ENCODE data around the gene CWC25. TPM values are rescaled to one million over a fixed set of nuclear protein-coding genes. Genes with fewer than 3 reads are reported as not detected.

The CWC25 gene
- total and polyA plus RNA-seq, 9 of the 15 experiments (the other 6 are each of a cell fraction or from before 2014, with no cell fraction given): 16.5 to 27.4 (median 23.0) TPM

- no peak overlapping the region for H2AFZ ChIP-seq (ENCODE audit: low read depth, low read length)
- no peak overlapping the region for H3K4me3 ChIP-seq
- no peak overlapping the region for H3K9ac ChIP-seq (ENCODE audit: insufficient read depth in 1 of 2, low read depth in 2 of 2, low read length in 2 of 2)
- no peaks in the 10 kb centered on the region for H3K27me3 ChIP-seq (ENCODE audit: control insufficient read depth in 2 of 2, insufficient read depth in 2 of 2, low read length in 2 of 2)
- BruUV-seq (replicated peaks): no TSS peak
- in situ Hi-C loops (cut with MboI): no loop called here
- H3K79me2 ChIP-seq (ENCODE audit: control insufficient read depth, insufficient read depth, low read length): no peaks in the 10 kb centered on the region
- no peaks in the 10 kb centered on the region for H3K9me1 ChIP-seq (ENCODE audit: control insufficient read depth, insufficient read depth, low read length)
- H3K9me3 ChIP-seq (replicated peaks; ENCODE audit: control insufficient read depth, insufficient read depth, low read depth, low read length): no peaks in the 10 kb centered on the region
- H3K27ac ChIP-seq (ENCODE audit: extremely low read depth, low read depth, low read length): no peak overlapping the region
- H3K4me2 ChIP-seq (ENCODE audit: insufficient read depth, low read length): no peak overlapping the region
- intact Hi-C loops (cut with micrococcal nuclease): no loop called here
- no peaks in the 10 kb centered on the region for H3K4me1 ChIP-seq (replicated peaks in 1 of 2; ENCODE audit: control insufficient read depth in 2 of 2, insufficient read depth in 2 of 2, low read length in 2 of 2)
- 87% methylated on average over 20 of the region's 23 CpGs for WGBS (ENCODE audit: insufficient coverage, low coverage, missing lambda C conversion rate)
- ChIA-PET POLR2A (interaction anchor here (0.6 to 1.6 kb wide), 4 partner anchors 15 to 315 kb away, joined by 3 to 6 read pairs (median 3); no protein-coding TSS in a partner anchor), CTCF (ENCODE audit: low intra/inter-chr PET ratio) (no interaction called here)
- ATAC-seq (no peak), DNase-seq (ENCODE audit: extremely low read depth in 1 of 4, low spot score in 3 of 4) (no peak), FAIRE-seq (no peak)
- no peaks in the 10 kb centered on the region for H4K20me1 ChIP-seq (replicated peaks; ENCODE audit: control insufficient read depth, insufficient read depth, low read length)
- H3K36me3 ChIP-seq (ENCODE audit: control insufficient read depth, insufficient read depth, low read length): peaks cover 84% of the 10 kb centered on the region
- TF ChIP-seq CBX2 (IDR thresholded peaks at IDR 0.05; ENCODE audit: insufficient read depth, low read length, poor library complexity, severe bottlenecking) (no peak), ZNF589 (CRISPR knock-in tag; IDR thresholded peaks at IDR 0.05; ENCODE audit: low read depth) (no peak), ARNT (IDR thresholded peaks at IDR 0.05) (no peak), SETDB1 (IDR thresholded peaks at IDR 0.05; ENCODE audit: low read length) (no peak), NR1H2 (CRISPR knock-in tag; IDR thresholded peaks at IDR 0.05) (no peak), KDM1A (IDR thresholded peaks at IDR 0.05) (no peak), ETS2 (tag; IDR thresholded peaks at IDR 0.05; ENCODE audit: borderline replicate concordance, poor library complexity, severe bottlenecking) (no peak), NCOA2 (IDR thresholded peaks at IDR 0.05; ENCODE audit: partially characterized antibody in 2 of 2) (no peak), ILK (tag; IDR thresholded peaks at IDR 0.05; ENCODE audit: borderline replicate concordance, low read depth) (no peak), NR2C1 (IDR thresholded peaks at IDR 0.05) (no peak), NR2C1 (tag; IDR thresholded peaks at IDR 0.05) (no peak), ZNF551 (CRISPR knock-in tag; IDR thresholded peaks at IDR 0.05) (no peak)
- TF ChIP-seq, protein P1, sequence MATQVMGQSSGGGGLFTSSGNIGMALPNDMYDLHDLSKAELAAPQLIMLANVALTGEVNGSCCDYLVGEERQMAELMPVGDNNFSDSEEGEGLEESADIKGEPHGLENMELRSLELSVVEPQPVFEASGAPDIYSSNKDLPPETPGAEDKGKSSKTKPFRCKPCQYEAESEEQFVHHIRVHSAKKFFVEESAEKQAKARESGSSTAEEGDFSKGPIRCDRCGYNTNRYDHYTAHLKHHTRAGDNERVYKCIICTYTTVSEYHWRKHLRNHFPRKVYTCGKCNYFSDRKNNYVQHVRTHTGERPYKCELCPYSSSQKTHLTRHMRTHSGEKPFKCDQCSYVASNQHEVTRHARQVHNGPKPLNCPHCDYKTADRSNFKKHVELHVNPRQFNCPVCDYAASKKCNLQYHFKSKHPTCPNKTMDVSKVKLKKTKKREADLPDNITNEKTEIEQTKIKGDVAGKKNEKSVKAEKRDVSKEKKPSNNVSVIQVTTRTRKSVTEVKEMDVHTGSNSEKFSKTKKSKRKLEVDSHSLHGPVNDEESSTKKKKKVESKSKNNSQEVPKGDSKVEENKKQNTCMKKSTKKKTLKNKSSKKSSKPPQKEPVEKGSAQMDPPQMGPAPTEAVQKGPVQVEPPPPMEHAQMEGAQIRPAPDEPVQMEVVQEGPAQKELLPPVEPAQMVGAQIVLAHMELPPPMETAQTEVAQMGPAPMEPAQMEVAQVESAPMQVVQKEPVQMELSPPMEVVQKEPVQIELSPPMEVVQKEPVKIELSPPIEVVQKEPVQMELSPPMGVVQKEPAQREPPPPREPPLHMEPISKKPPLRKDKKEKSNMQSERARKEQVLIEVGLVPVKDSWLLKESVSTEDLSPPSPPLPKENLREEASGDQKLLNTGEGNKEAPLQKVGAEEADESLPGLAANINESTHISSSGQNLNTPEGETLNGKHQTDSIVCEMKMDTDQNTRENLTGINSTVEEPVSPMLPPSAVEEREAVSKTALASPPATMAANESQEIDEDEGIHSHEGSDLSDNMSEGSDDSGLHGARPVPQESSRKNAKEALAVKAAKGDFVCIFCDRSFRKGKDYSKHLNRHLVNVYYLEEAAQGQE (IDR thresholded peaks at IDR 0.05; ENCODE audit: borderline replicate concordance): no peak
- TF ChIP-seq, protein P1 (CRISPR knock-in tag; IDR thresholded peaks at IDR 0.05; ENCODE audit: low read depth): no peak
- TF ChIP-seq, protein P2, sequence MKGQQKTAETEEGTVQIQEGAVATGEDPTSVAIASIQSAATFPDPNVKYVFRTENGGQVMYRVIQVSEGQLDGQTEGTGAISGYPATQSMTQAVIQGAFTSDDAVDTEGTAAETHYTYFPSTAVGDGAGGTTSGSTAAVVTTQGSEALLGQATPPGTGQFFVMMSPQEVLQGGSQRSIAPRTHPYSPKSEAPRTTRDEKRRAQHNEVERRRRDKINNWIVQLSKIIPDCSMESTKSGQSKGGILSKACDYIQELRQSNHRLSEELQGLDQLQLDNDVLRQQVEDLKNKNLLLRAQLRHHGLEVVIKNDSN (CRISPR knock-in tag; IDR thresholded peaks at IDR 0.05): no peak
Measured at GRCh38 chr17:38779965-38780752, 45.0 kb downstream of the CWC25 start.

All from K562 (cell line).